Measurements from ENCODE around the gene GRIK5.

Gene GRIK5

DNA sequence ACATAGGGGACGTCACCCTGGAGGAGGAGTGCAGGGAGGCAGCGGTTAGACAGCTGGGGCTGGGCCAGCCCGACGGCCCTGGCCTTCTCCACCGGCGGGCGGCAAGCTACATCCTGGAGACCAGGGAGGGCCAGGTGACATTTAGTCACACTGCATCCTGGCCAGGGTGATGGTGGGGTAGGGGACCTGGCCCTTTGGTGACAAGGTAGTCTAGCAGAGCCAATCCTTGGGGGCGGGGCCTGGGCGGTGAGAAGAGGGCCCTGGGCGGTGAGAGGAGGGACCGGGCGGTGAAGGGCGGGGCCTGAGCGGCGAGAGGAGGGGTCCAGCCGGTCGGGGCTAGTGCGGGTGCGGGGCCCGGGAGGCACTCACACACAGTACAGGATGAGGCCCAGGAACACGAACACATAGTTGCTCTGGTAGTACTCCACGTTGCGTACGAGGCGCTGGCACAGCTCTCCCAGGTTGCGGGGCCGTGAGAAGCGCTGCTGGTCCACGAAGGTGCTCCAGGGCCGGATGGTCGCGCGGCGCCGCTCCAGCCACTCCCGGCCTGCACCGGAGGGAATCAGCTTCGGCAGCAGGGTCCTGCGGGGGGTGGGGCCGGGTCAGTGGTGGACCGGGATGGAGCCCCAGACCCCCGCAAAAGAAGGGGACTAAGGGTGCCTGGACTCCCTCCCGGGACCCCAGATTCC is 111.5 kb downstream of the GRIK5 start (continued):
- TF ChIP-seq, protein P1, sequence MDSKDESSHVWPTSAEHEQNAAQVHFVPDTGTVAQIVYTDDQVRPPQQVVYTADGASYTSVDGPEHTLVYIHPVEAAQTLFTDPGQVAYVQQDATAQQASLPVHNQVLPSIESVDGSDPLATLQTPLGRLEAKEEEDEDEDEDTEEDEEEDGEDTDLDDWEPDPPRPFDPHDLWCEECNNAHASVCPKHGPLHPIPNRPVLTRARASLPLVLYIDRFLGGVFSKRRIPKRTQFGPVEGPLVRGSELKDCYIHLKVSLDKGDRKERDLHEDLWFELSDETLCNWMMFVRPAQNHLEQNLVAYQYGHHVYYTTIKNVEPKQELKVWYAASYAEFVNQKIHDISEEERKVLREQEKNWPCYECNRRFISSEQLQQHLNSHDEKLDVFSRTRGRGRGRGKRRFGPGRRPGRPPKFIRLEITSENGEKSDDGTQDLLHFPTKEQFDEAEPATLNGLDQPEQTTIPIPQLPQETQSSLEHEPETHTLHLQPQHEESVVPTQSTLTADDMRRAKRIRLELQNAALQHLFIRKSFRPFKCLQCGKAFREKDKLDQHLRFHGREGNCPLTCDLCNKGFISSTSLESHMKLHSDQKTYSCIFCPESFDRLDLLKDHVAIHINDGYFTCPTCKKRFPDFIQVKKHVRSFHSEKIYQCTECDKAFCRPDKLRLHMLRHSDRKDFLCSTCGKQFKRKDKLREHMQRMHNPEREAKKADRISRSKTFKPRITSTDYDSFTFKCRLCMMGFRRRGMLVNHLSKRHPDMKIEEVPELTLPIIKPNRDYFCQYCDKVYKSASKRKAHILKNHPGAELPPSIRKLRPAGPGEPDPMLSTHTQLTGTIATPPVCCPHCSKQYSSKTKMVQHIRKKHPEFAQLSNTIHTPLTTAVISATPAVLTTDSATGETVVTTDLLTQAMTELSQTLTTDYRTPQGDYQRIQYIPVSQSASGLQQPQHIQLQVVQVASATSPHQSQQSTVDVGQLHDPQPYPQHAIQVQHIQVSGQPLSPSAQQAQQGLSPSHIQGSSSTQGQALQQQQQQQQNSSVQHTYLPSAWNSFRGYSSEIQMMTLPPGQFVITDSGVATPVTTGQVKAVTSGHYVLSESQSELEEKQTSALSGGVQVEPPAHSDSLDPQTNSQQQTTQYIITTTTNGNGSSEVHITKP (tag by site-specific recombination; IDR thresholded peaks at IDR 0.05): peak; percentile 46; the same call in 1 of the 2 replicates

DNA sequence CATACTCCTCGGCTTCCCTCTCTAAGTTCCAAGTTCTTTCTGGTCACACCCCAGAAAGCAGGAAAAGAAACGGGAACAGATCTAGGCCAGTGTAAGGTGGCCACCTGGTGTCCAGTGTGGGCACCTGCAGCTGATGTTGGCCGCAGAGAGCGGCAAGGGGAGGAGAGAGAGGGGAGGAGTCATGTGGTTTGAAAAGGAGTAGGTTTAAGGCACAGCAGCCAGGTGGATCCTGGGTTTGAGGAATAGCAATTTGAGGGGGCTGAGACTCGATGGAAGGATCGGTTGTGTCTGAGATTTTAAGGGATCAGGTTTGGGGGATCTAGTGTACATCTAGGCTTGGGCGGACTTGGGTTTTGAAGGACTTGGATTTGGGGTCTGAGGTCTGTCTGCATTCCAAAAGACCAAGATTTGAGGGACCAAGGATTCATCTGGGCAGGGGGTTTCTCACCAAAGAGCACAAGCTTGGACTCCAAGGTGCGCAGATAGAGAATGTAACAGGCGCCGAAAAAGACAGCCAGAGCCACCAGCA is 112.1 kb downstream of the GRIK5 start:
- CTCF ChIA-PET: interaction anchor here (0.5 to 4.4 kb wide), 27 partner anchors 9 to 415 kb away, joined by 3 to 73 read pairs (median 3); partner anchors contain the start of genes ARHGEF1, CD79A and RPS19
- Histone ChIP-seq H3K4me3 (ENCODE audit: low read depth, low read length) (peak overlapping the region; percentile 66), H3K36me3 (ENCODE audit: control insufficient read depth in 2 of 2, insufficient read depth in 1 of 2, low read length in 2 of 2) (peaks cover 18 to 20% of the 10 kb centered on the region in 2 experiments; a peak in 2 of 3 replicates), H3K4me1 (ENCODE audit: control insufficient read depth, insufficient read depth, low read length) (peaks cover 10% of the 10 kb centered on the region), H3K27ac (ENCODE audit: extremely low read depth, low read depth, low read length) (peak overlapping the region; percentile 90), H3K9me3 (ENCODE audit: control insufficient read depth, insufficient read depth, low read depth, low read length) (no peaks in the 10 kb centered on the region)
- TF ChIP-seq ZBTB48 (tag by site-specific recombination; IDR thresholded peaks at IDR 0.05) (peak; percentile 19; the same call in 1 of the 2 replicates), ZNF654 (tag by site-specific recombination; IDR thresholded peaks at IDR 0.05; ENCODE audit: low read depth) (peak; percentile 95), PRDM6 (tag by site-specific recombination; IDR thresholded peaks at IDR 0.05) (no peak), ZBTB21 (tag by site-specific recombination; IDR thresholded peaks at IDR 0.05) (0 out of 2 replicates have a peak, but pooled peaks have one; percentile 18), ZBTB10 (tag by site-specific recombination; IDR thresholded peaks at IDR 0.05) (peak; percentile 29; the same call in 1 of the 2 replicates), ZBTB49 (tag by site-specific recombination; IDR thresholded peaks at IDR 0.05; ENCODE audit: low read depth) (no peak), ZNF433 (tag by site-specific recombination; IDR thresholded peaks at IDR 0.05; ENCODE audit: low read depth) (no peak), ZNF837 (tag by site-specific recombination; IDR thresholded peaks at IDR 0.05) (no peak), IKZF3 (tag by site-specific recombination; IDR thresholded peaks at IDR 0.05) (peak; percentile 90), ZNF335 (tag by site-specific recombination; conservative IDR thresholded peaks at IDR 0.05) (peak; percentile 99), ZNF610 (tag by site-specific recombination; IDR thresholded peaks at IDR 0.05; ENCODE audit: borderline replicate concordance) (peak; percentile 93; the same call in 1 of the 2 replicates), ZNF555 (tag by site-specific recombination; conservative IDR thresholded peaks at IDR 0.05) (no peak), ZBTB17 (tag by site-specific recombination; IDR thresholded peaks at IDR 0.05) (peak; percentile 64), CTCF (tag by site-specific recombination; IDR thresholded peaks at IDR 0.05) (peak; percentile 98), ZNF560 (tag by site-specific recombination; IDR thresholded peaks at IDR 0.05; ENCODE audit: borderline replicate concordance) (no peak), ZNF366 (tag by site-specific recombination; conservative IDR thresholded peaks at IDR 0.05) (peak; percentile 51), GLIS2 (tag by site-specific recombination; IDR thresholded peaks at IDR 0.05) (no peak), ZFP37 (tag by site-specific recombination; IDR thresholded peaks at IDR 0.05) (peak; percentile 10; the same call in 1 of the 2 replicates)
- TF ChIP-seq, protein P2, sequence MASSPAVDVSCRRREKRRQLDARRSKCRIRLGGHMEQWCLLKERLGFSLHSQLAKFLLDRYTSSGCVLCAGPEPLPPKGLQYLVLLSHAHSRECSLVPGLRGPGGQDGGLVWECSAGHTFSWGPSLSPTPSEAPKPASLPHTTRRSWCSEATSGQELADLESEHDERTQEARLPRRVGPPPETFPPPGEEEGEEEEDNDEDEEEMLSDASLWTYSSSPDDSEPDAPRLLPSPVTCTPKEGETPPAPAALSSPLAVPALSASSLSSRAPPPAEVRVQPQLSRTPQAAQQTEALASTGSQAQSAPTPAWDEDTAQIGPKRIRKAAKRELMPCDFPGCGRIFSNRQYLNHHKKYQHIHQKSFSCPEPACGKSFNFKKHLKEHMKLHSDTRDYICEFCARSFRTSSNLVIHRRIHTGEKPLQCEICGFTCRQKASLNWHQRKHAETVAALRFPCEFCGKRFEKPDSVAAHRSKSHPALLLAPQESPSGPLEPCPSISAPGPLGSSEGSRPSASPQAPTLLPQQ (tag by site-specific recombination; IDR thresholded peaks at IDR 0.05): peak; percentile 45; the same call in 1 of the 2 replicates
- POLR2A ChIA-PET: interaction anchor here (1.0 to 4.3 kb wide), 8 partner anchors 8 to 98 kb away, joined by 3 to 56 read pairs (median 6); partner anchors contain the start of gene RPS19
